ENCODE results near the gene RDH12.
"Not testable (repeated sequence)": the region's sequence is repeated elsewhere in the genome, so short reads cannot be mapped to it uniquely, and the experiment has no call there.

Gene RDH12

DNA sequence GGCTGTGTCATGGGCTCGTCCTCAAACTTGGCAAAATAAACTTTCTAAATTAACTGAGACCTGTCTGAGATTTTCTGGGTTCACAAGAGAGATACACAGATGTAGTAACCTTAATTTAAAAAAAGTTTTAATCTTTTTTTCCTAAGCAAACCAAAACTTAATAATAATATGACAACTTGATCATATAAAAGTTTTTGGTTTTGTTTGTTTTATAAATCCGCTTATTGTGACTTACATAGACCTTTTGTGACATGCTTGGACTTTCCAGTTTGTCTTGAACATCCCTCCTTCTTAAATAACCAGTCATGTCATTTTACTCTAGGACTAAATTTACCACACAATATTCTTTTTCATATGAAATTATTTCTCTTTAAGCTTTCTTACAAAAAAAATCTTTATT lies 8.5 kb downstream of the RDH12 start:
- H3K4me3 Mint-ChIP-seq: no peak overlapping the region
- no peak for DNase-seq
- no peaks in the 10 kb centered on the region for H3K4me1 Mint-ChIP-seq
- no peak overlapping the region for H3K27ac Mint-ChIP-seq
- no peak for TF ChIP-seq CTCF (IDR thresholded peaks at IDR 0.05)
- peaks cover 54% of the 10 kb centered on the region for H3K9me3 Mint-ChIP-seq
- no peaks in the 10 kb centered on the region for H3K36me3 Mint-ChIP-seq (ENCODE audit: low read depth)
- peaks cover 9% of the 10 kb centered on the region for H3K27me3 Mint-ChIP-seq (ENCODE audit: low read depth, poor library complexity)

- H3K9me3 Mint-ChIP-seq: peaks cover 7% of the 10 kb centered on the region
- peaks cover 21% of the 10 kb centered on the region for H3K27me3 Mint-ChIP-seq (ENCODE audit: low read depth, poor library complexity)
- DNase-seq: no peak
- no peaks in the 10 kb centered on the region for H3K4me1 Mint-ChIP-seq
- H3K4me3 Mint-ChIP-seq: no peak overlapping the region
- H3K27ac Mint-ChIP-seq: no peak overlapping the region
- no peak for TF ChIP-seq CTCF (IDR thresholded peaks at IDR 0.05)
- no peaks in the 10 kb centered on the region for H3K36me3 Mint-ChIP-seq (ENCODE audit: low read depth)
These were observed 15.4 kb downstream of the RDH12 start for GRCh38 chr14:67717048-67717447.

GRCh38 chr14:67718265-67718664 lies 16.6 kb downstream of the RDH12 start:
- no peak for TF ChIP-seq CTCF (IDR thresholded peaks at IDR 0.05)
- no peak overlapping the region for H3K4me3 Mint-ChIP-seq
- no peaks in the 10 kb centered on the region for H3K36me3 Mint-ChIP-seq (ENCODE audit: low read depth)
- DNase-seq: no peak
- H3K9me3 Mint-ChIP-seq: no peaks in the 10 kb centered on the region
- peaks cover 29% of the 10 kb centered on the region for H3K27me3 Mint-ChIP-seq (ENCODE audit: low read depth, poor library complexity)
- H3K27ac Mint-ChIP-seq: no peak overlapping the region
- no peaks in the 10 kb centered on the region for H3K4me1 Mint-ChIP-seq

GRCh38 chr14:67719385-67719784 lies 17.7 kb downstream of the RDH12 start:
- peaks cover 26% of the 10 kb centered on the region for H3K27me3 Mint-ChIP-seq (ENCODE audit: low read depth, poor library complexity)
- H3K9me3 Mint-ChIP-seq; DNase-seq; H3K4me3 Mint-ChIP-seq; H3K36me3 Mint-ChIP-seq (ENCODE audit: low read depth); H3K4me1 Mint-ChIP-seq; H3K27ac Mint-ChIP-seq: not testable (repeated sequence)

GRCh38 chr14:67719866-67720265 lies 18.2 kb downstream of the RDH12 start:
- Mint-ChIP-seq H3K4me3 (no peak overlapping the region), H3K4me1 (no peaks in the 10 kb centered on the region), H3K27me3 (ENCODE audit: low read depth, poor library complexity) (peaks cover 28% of the 10 kb centered on the region), H3K36me3 (ENCODE audit: low read depth) (no peaks in the 10 kb centered on the region), H3K27ac (no peak overlapping the region), H3K9me3 (no peaks in the 10 kb centered on the region)
- no peak for TF ChIP-seq CTCF (IDR thresholded peaks at IDR 0.05)
- DNase-seq: no peak

DNA sequence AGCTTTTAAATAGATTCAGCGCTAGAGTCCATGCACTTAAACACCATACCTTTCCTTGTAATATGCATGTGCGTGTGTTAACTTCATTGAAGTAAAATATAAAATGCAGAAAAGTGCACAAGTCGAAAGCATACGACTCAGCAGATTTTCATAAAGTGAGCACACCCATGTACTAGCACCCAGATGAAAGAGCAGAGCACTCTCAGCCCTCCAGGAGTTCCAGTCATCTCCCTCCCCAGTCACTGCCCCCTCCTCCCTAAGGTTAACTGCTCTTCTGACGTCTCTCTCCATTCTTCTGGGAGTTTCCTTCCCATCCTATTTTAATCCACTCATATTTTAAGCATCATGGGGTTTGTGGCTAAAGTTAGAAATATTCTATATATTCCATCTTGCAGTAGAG lies 20.2 kb downstream of the RDH12 start:
- H3K4me3 Mint-ChIP-seq: no peak overlapping the region
- H3K36me3 Mint-ChIP-seq (ENCODE audit: low read depth): no peaks in the 10 kb centered on the region
- no peaks in the 10 kb centered on the region for H3K4me1 Mint-ChIP-seq
- H3K27ac Mint-ChIP-seq: no peak overlapping the region
- no peak for DNase-seq
- peaks cover 34% of the 10 kb centered on the region for H3K27me3 Mint-ChIP-seq (ENCODE audit: low read depth, poor library complexity)
- H3K9me3 Mint-ChIP-seq: no peaks in the 10 kb centered on the region
- no peak for TF ChIP-seq CTCF (IDR thresholded peaks at IDR 0.05)

Measured in nephron progenitor cell (in vitro differentiated cells).